ENCODE results near the gene LGALS3BP.

The LGALS3BP gene

GRCh38 chr17:78981010-78981888 lies 1.5 kb upstream of the LGALS3BP start:
- DNase-seq = no peak

DNA sequence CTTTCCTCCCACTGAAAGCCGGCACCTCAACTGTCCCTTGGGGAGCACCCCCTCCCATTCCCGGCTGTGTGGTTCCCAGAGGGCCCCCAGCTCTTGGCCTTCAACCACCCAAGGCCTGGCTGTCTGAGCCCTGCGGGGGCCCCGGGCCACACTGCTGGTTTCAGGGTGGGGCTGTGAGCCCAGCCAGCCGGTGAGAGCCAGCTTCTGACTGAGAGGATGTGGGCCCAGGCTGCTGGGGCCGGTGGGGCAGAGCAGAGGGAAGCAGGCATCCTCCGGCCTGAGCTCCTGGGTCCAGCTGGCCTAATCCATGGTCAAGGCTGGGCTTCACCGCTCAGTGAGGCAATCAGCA lies 875 bp upstream of the LGALS3BP start:
- no peak for DNase-seq

GRCh38 chr17:78977997-78978973 lies 1.4 kb downstream of the LGALS3BP start:
- no peak for DNase-seq

DNA sequence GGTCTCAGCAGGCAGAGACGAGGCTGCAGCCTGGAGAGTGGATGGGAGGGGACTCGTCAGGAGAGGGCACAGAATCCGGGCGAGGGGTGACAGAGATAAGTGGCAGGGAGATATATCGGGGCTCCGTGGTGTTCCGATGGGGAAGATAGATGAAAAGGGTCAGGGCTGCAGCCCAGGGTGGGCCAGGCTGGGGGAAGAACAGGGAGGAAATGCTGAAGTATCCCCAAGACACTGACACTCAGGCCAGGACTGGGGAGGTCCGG lies 2.1 kb downstream of the LGALS3BP start:
- DNase-seq = no peak

DNA sequence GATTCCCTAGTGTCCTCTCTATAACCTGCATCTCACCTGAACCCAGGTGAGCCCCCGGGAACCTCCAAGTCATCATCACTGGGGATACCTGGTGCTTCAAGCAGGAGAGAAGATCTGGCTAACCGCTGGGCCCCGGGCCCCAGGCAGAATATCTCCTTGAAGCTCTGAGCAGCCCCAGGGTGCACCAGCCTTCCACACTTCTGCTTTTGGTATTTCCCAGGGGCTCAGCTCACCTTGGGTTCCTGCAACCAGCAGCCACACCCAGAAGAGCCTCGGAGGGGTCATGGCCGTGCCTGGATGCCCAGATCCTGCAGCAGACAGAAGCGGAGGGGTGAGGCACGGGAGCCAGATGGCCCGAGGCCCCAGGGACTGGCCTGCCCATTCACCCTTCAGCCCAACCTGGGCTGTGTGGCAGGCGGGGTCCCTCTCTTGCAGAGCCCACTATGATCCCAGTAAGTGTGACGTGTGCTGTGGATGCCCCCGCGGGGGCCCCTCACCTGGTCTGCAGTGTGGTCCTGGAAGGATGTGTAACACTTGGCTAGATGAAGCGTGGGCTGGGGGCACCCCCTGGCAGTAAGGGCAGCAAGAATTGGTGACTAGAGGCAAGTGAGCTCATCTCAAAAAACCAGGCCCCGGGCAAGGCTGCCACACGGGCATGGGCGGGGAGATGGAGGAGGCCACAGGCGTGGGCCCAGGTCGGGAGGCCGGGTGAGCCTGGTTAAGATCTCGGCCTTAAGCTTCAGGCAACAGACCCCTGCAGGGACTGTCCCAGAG lies 2.6 kb downstream of the LGALS3BP start:
- DNase-seq = no peak

DNA sequence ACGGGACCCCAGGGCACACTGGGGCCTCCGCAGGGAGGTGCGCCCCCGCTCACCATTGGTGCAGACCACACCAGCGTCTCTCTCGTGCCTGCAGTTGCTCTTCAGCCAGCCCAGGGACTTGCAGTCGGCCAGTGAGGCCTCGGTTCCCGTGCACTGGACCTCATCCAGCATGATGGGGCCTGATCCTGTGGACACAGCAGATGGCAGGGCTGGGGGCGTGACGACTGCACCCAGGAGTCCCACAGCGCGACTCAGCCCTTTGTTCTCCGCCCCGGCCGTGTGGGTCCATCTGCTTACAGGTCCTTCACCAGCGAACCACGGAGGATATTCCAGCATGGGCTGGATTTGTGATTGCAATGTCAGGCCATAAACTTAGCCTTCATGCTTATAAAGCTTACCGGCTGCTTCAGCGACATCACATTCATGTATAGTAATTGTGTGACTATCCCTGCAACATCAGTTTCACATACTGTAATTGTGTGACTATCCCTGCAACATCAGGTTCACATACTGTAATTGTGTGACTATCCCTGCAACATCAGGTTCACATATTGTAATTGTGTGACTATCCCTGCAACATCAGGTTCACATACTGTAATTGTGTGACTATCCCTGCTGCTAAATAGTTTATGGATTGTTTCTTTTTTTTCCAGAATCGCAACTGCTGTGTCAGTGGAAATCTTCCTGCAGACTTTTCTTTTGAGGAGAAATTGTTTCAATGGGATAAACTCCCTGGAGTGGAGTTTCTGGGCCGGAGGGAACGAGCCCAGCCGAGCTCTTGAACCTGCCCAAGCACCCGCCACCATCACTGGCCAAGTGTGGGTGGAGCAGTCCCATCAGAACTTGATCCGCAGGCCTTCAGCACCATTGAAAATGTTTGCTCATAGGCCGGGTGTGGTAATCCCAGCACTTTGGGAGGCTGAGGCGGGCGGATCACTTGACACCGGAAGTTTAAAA lies 4.8 kb downstream of the LGALS3BP start:
- DNase-seq = peak; percentile 52

GRCh38 chr17:78973792-78974520 lies 5.8 kb downstream of the LGALS3BP start:
- no peak for DNase-seq

DNA sequence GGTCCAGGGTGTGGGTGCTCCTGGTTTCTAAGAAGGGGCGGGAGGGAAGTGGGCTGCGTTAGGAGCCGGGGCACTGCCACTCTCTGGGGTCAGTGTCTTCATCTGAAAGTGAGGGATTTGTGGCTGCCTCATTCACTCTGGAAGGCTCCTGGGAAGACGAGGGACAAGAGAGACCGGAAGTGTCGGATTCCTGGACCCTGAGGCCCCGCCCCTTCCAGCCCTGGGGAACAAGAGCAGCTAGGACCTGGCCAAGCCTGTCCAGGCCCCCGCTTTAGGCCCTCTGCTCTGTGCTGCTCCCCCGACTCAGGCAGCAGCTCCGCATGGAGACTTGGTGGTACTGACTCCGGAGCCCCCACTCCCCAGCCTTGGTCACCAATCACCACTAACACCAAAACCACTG lies 6.5 kb downstream of the LGALS3BP start:
- DNase-seq = no peak

DNA sequence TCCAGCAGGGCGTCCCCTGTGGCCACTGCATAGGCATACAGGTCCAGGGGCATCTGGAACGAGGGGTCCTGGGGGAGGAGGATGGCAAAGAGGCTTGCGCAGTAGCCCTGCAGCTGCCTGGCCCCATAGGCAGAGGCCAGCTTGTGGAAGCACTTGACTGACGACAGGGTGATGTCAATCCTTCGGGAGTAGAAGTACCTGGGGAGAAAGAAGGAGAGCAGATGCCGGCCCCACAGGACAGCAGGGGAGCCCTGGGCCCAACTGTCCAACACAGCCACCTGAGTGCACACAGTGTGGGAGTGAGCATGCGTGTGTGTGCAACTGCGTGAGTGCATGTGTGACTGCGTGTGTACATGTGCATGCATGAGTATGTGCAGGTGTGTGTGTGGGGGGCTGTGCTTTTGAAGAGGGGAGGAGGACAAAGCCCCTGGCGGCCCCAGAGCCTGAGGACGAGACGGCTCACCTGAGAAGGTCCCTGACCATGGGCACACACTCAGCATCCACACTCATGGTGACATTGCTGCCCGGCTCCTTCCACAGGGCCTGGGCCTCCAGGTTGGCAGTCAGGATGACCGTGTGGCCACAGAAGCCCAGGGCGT lies 7.1 kb downstream of the LGALS3BP start:
- no peak for DNase-seq

DNA sequence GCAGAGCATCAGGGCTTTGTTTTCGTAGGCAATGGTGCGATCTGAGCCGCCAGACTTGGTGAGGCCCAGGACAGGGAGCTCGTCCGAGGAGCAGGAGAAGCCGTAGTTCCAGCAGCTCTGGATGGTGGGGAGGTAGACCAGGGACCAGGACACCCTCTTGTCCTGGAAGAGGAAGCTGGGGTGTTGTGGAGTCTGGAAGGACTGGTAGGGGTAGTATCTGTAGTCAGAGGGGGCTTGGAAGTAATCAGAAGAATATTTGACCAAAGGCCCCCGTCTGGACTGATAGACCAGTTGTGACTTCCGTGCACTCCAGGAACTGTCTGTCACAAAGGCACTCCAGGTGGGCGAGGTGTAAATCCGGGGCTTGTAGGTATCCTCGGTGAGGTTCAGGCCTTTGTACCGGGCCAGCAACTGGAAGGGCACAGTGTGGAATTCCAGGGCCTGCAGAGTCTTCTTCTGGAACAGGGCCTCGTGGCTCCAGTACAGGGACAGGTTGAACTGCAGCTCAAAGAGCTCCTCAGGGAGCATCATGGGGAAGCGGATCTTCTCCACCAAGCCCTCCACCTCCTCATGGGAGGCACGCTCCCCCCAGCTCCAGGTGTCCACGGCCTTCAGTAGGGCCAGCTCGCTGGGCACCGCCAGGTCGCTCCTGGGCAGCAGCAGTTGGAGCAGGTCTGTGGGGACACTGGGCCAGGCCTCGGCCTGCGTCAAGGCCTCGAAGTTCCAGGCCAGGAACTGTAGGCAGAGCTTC lies 7.8 kb downstream of the LGALS3BP start:
- DNase-seq = no peak

DNA sequence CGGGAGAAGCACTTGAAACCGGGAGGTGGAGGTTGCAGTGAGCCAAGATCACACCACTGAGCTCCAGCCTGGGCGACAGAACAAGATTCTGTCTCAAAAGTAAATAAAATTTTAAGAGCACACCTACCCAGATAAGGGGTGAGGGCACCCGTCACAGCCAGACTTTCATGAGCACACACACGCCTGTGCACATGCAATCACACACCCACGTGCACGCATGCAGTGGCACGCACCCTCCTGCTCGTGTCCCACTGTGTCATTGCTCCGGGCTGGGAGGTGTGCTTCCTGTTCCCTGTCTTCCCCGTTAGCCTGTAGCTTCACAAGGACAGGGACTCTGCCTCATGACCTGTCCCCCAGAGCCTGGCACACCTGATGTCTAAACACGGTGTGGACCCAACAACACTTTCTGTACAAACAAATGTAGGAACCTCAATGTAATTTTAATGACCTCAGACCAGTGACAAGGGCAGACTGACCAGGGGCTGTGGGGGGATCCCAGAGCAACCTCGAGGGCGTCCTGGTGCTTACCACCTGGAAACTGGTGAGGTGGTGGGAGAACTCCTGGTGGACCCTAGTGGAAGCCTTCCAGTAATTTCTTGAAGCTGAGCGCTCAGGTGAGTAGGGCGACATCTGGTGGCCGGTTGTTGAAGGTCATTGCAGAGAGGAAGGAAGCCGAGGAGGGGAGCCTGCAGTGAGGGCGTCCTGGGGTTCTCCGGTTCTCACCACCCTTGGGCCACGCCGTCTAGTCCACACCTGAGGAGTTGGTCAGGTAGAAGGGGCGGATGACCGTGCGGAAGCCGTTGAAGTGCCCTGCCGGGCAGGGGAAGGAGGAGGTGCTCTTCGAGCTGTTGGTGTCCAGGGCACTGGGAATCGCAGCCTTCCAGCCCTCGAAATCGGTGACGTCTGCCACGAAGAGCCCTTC lies 8.6 kb downstream of the LGALS3BP start:
- DNase-seq = peak; percentile 87

DNA sequence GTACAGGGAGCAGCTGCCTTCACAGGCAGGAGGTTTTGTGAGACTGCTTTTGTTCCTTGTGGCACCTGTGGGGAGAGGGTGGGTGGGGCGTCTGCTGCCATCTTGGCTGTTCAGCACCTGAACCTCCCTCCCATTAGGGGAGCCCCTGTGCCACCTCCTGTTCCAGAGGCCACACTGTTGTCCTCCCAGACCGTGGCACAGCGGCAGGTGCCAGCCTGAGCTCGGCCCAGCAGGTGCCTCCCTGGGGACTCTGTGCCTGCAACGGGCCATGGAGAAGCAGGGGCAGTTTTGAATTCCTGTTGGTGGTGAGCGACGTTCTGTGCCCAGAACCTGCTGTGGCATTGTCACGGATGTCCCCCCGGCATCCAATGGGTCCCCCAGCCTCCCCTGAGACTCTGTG lies 9.9 kb downstream of the LGALS3BP start:
- DNase-seq = no peak

DNA sequence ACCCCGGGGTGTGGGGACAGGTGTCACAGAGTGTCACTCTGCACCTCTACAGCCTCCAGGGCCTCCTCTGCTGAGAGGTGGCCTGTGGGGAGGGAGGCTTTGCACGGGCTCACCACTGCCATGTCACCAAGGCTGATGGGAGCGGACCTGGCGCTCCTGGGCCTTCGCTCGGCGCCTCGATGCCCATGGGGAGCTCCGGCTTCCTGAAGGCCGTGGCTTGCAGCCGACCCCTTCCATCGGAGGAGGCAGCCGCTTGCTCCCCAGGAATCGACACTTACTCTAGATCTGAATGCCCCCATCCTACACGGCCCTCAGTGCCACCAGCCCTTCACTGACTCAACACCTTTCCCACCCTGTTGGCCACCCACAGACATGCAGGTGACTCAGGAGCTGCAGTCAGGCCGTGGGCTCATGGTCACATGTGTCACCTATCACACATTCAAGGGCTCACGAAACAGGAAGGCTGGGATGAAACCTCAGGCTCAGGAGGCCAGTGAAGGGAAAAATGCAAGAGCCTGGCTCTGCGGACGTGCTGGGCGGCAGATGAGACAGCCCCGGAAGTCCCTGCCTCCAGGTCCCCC lies 11.9 kb downstream of the LGALS3BP start:
- DNase-seq = no peak

- DNase-seq = no peak
Measured at GRCh38 chr17:78966910-78967600, 12.7 kb downstream of the LGALS3BP start.

DNA sequence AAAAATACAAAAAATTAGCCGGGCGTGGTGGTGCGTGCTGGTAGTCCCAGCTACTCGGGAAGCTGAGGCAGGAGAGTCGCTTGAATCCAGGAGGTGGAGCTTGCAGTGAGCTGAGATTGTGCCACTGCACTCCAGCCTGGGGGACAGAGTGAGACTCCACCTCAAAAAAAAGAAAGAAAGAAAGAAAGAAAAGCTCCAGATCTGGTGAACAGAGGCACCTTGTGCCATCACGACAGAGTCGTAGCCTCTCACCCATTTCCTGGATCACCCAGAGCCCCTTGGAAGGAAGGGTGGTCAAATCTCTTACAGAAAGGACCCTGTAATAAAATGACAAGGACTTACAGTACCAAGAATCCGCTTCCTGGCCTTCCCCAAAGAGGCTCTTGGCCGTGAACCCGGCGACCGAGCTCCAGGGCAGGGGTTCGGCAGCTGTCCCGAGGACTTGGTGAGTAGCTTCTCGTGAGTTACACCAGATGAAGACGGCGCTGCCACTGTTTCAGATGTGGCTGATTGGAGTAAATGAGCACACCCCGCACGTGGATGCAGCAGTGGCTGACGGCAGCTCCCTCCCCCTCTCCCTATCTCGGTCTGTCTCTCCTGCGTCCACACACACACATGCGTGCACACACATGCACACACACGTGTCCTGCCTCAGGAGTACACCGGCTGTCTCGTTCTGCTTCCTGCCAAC lies 13.5 kb downstream of the LGALS3BP start:
- no peak for DNase-seq

GRCh38 chr17:78965491-78965924 lies 14.2 kb downstream of the LGALS3BP start:
- DNase-seq = no peak

DNA sequence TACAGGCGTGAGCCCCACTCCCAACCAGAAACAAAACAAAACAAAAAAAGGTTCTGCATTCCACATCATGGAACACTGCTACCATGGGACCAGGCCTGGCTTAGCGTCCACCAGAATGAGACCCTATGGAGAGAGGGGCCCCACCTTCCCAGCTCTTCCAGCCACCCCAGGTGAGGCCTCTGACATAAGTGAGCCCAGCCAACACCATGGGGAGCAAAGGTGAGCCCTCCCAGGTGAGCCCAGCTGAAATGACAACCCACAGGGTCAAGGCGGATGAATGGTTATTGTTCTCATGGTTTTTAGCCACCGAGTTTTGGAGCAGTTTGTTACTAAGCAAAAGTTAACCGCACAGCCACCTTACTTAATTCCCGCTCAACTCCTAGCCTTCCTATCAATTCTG lies 16.3 kb downstream of the LGALS3BP start:
- DNase-seq = no peak

All from hematopoietic multipotent progenitor cell treated with erythropoietin and hydrocortisone succinate and interleukin-3 and kit ligand, for 4 days (in vitro differentiated cells).